ENCODE measurements around the gene ANKRD50. TPM values are rescaled to one million over a fixed set of nuclear protein-coding genes. Genes with fewer than 3 reads are reported as not detected.

The ANKRD50 gene
- 4.9 TPM for polyA plus RNA-seq (2012; ENCODE audit: insufficient read length, low read depth)

- TF ChIP-seq TAF1 (IDR thresholded peaks at IDR 0.05; ENCODE audit: borderline replicate concordance, insufficient read depth, low read length) (peak; percentile 46; the same call in 1 of the 2 replicates), REST (IDR thresholded peaks at IDR 0.05; ENCODE audit: insufficient read depth in 1 of 2, low read depth in 2 of 2, low read length in 2 of 2) (no peak), SIN3A (IDR thresholded peaks at IDR 0.05; ENCODE audit: borderline replicate concordance, insufficient read depth, low read length) (no peak), FOXP2 (optimal IDR thresholded peaks at IDR 0.05; ENCODE audit: borderline replicate concordance, extremely low read depth, extremely low read length, insufficient read depth) (peak; percentile 42), POLR2AphosphoS5 (IDR thresholded peaks at IDR 0.05; ENCODE audit: low read depth, low read length) (peak; percentile 64)
Measured at GRCh38 chr4:124712372-124713184, at the start of gene ANKRD50. Gene ANKRD50 (minus strand): TSS chr4:124712732. CDS start chr4:124710511, 2,221 bp downstream.

GRCh38 chr4:124757126-124757525, 44.6 kb upstream of the ANKRD50 start:
- no peak for TF ChIP-seq REST (IDR thresholded peaks at IDR 0.05; ENCODE audit: insufficient read depth in 1 of 2, low read depth in 2 of 2, low read length in 2 of 2)
- no peak for TF ChIP-seq SIN3A (IDR thresholded peaks at IDR 0.05; ENCODE audit: borderline replicate concordance, insufficient read depth, low read length)
- TF ChIP-seq POLR2AphosphoS5 (IDR thresholded peaks at IDR 0.05; ENCODE audit: low read depth, low read length): no peak
- no peak for TF ChIP-seq FOXP2 (optimal IDR thresholded peaks at IDR 0.05; ENCODE audit: borderline replicate concordance, extremely low read depth, extremely low read length, insufficient read depth)
- no peak for TF ChIP-seq TAF1 (IDR thresholded peaks at IDR 0.05; ENCODE audit: borderline replicate concordance, insufficient read depth, low read length)

GRCh38 chr4:124754681-124755080, 42.1 kb upstream of the ANKRD50 start:
- TF ChIP-seq TAF1 (IDR thresholded peaks at IDR 0.05; ENCODE audit: borderline replicate concordance, insufficient read depth, low read length) (no peak), SIN3A (IDR thresholded peaks at IDR 0.05; ENCODE audit: borderline replicate concordance, insufficient read depth, low read length) (no peak), FOXP2 (optimal IDR thresholded peaks at IDR 0.05; ENCODE audit: borderline replicate concordance, extremely low read depth, extremely low read length, insufficient read depth) (no peak), POLR2AphosphoS5 (IDR thresholded peaks at IDR 0.05; ENCODE audit: low read depth, low read length) (no peak), REST (IDR thresholded peaks at IDR 0.05; ENCODE audit: insufficient read depth in 1 of 2, low read depth in 2 of 2, low read length in 2 of 2) (no peak)

GRCh38 chr4:124753941-124754581, 41.5 kb upstream of the ANKRD50 start:
- TF ChIP-seq SIN3A (IDR thresholded peaks at IDR 0.05; ENCODE audit: borderline replicate concordance, insufficient read depth, low read length): no peak
- no peak for TF ChIP-seq FOXP2 (optimal IDR thresholded peaks at IDR 0.05; ENCODE audit: borderline replicate concordance, extremely low read depth, extremely low read length, insufficient read depth)
- no peak for TF ChIP-seq TAF1 (IDR thresholded peaks at IDR 0.05; ENCODE audit: borderline replicate concordance, insufficient read depth, low read length)
- no peak for TF ChIP-seq REST (IDR thresholded peaks at IDR 0.05; ENCODE audit: insufficient read depth in 1 of 2, low read depth in 2 of 2, low read length in 2 of 2)
- no peak for TF ChIP-seq POLR2AphosphoS5 (IDR thresholded peaks at IDR 0.05; ENCODE audit: low read depth, low read length)

Measured in PFSK-1 (cell line).